HepG2 (cell line): Measurements from ENCODE around the gene PGS1. TPM values are rescaled to one million over a fixed set of nuclear protein-coding genes. Genes with fewer than 3 reads are reported as not detected.

Experiments used
- CHD4 ChIP-seq: fragments of 200-600 bp; sonication (generic); IDR thresholded peaks from 2 replicates; pipeline ENCODE4 v1.7.0; 2017; ENCODE audit warnings: mild to moderate bottlenecking, low read length, borderline replicate concordance
- FOXA1 ChIP-seq, 2 experiments: fragments of 450-650 bp in 1 of 2; sonication (generic) in 1 of 2; formaldehyde crosslinking in 1 of 2; IDR thresholded peaks; 2 replicates each; pipeline versions ENCODE4 v1.4.0 to v1.6.1; 2016 to 2020; ENCODE audit warnings: missing genetic modification reagents in 1 of 2
- FOXO1 ChIP-seq: sonication (generic); formaldehyde crosslinking; IDR thresholded peaks from 2 replicates; pipeline ENCODE4 v1.4.0; 2020; ENCODE audit warnings: missing genetic modification reagents
- GPN1 ChIP-seq: sonication (generic); formaldehyde crosslinking; IDR thresholded peaks from 2 replicates; pipeline ENCODE4 v1.5.1; 2020; ENCODE audit warnings: missing genetic modification reagents, borderline replicate concordance
- HDAC6 ChIP-seq: fragments of 200-600 bp; sonication (generic); IDR thresholded peaks from 2 replicates; pipeline ENCODE4 v1.7.0; 2017; ENCODE audit warnings: mild to moderate bottlenecking, antibody characterized with exemption, low read length, low read depth
- HOXA3 ChIP-seq: sonication (generic); formaldehyde crosslinking; IDR thresholded peaks from 2 replicates; pipeline ENCODE4 v1.5.0; 2020; ENCODE audit warnings: missing genetic modification reagents
- IKZF5 ChIP-seq: IDR thresholded peaks from 2 replicates; pipeline ENCODE4 v1.6.1; 2018; ENCODE audit warnings: missing genetic modification reagents, mild to moderate bottlenecking, missing compliant biosample characterization
- MLXIP ChIP-seq: sonication (generic); formaldehyde crosslinking; IDR thresholded peaks from 2 replicates; pipeline ENCODE4 v1.9.0; 2021; ENCODE audit warnings: missing genetic modification reagents, borderline replicate concordance
- MZF1 ChIP-seq: sonication (generic); formaldehyde crosslinking; IDR thresholded peaks from 2 replicates; pipeline ENCODE4 v1.8.1; 2023; ENCODE audit warnings: mild to moderate bottlenecking, missing genetic modification reagents, borderline replicate concordance
- NCOA2 ChIP-seq: sonication (generic); formaldehyde crosslinking; IDR thresholded peaks from 2 replicates; pipeline ENCODE4 v1.8.0; 2022; ENCODE audit warnings: inconsistent platforms
- PAX8 ChIP-seq: sonication (generic); formaldehyde crosslinking; IDR thresholded peaks from 2 replicates; pipeline ENCODE4 v1.8.0; 2022; ENCODE audit warnings: mild to moderate bottlenecking, missing genetic modification reagents, borderline replicate concordance
- PHF20 ChIP-seq: sonication (generic); formaldehyde crosslinking; IDR thresholded peaks from 2 replicates; pipeline ENCODE4 v1.5.0; 2020; ENCODE audit warnings: mild to moderate bottlenecking, missing genetic modification reagents
- SMC3 ChIP-seq: IDR thresholded peaks from 2 replicates; pipeline ENCODE4 v1.6.1; 2011; ENCODE audit warnings: low read length, improper control_type of control experiment
- SP4 ChIP-seq: sonication (generic); formaldehyde crosslinking; IDR thresholded peaks from 2 replicates; pipeline ENCODE4 v1.8.1; 2023; ENCODE audit warnings: mild to moderate bottlenecking, missing genetic modification reagents
- ZNF18 ChIP-seq: sonication (generic); formaldehyde crosslinking; IDR thresholded peaks from 2 replicates; pipeline ENCODE4 v1.8.0; 2022; ENCODE audit warnings: mild to moderate bottlenecking, missing genetic modification reagents; ENCODE audit not compliant: insufficient replicate concordance
- ZNF274 ChIP-seq: sonication (generic); formaldehyde crosslinking; IDR thresholded peaks from 2 replicates; pipeline ENCODE4 v1.5.1; 2020; ENCODE audit warnings: mild to moderate bottlenecking, missing genetic modification reagents
- ZNF292 ChIP-seq: sonication (generic); formaldehyde crosslinking; IDR thresholded peaks from 2 replicates; pipeline ENCODE4 v1.8.1; 2022; ENCODE audit warnings: mild to moderate bottlenecking, low read depth, missing genetic modification reagents, borderline replicate concordance
- ZNF30 ChIP-seq: sonication (generic); formaldehyde crosslinking; IDR thresholded peaks from 2 replicates; pipeline ENCODE4 v1.5.0; 2020; ENCODE audit warnings: mild to moderate bottlenecking, missing genetic modification reagents
- ZNF331 ChIP-seq: sonication (generic); formaldehyde crosslinking; IDR thresholded peaks from 2 replicates; pipeline ENCODE4 v1.4.0; 2020; ENCODE audit warnings: missing genetic modification reagents
- ZNF441 ChIP-seq: sonication (generic); formaldehyde crosslinking; IDR thresholded peaks from 2 replicates; pipeline ENCODE4 v1.7.0; 2021; ENCODE audit warnings: missing genetic modification reagents, borderline replicate concordance
- ZNF552 ChIP-seq: sonication (generic); formaldehyde crosslinking; IDR thresholded peaks from 2 replicates; pipeline ENCODE4 v1.9.0; 2022; ENCODE audit warnings: missing genetic modification reagents, mild to moderate bottlenecking, borderline replicate concordance
- ZNF558 ChIP-seq: sonication (generic); formaldehyde crosslinking; IDR thresholded peaks from 2 replicates; pipeline ENCODE4 v1.9.0; 2022; ENCODE audit warnings: mild to moderate bottlenecking, missing genetic modification reagents, borderline replicate concordance
- ZNF562 ChIP-seq: sonication (generic); formaldehyde crosslinking; IDR thresholded peaks from 2 replicates; pipeline ENCODE4 v1.8.0; 2022; ENCODE audit warnings: missing genetic modification reagents, borderline replicate concordance
- ZNF572 ChIP-seq: sonication (generic); formaldehyde crosslinking; IDR thresholded peaks from 2 replicates; pipeline ENCODE4 v1.5.1; 2020; ENCODE audit warnings: mild to moderate bottlenecking, missing genetic modification reagents
- ZNF83 ChIP-seq: sonication (generic); formaldehyde crosslinking; IDR thresholded peaks from 2 replicates; pipeline ENCODE4 v1.4.0; 2020; ENCODE audit warnings: missing genetic modification reagents, mild to moderate bottlenecking, borderline replicate concordance
- polyA plus RNA-seq, 8 experiments: library from polyadenylated mRNA; depleted of rRNA in 3 of 8; stranded (reverse) in 7 of 8; unstranded in 1 of 8; fragments of >200 nt; fragmentation: Illumina TruSeq in 4 of 8; extraction: Trizol in 4 of 8; gene quantifications; 2 replicates each; pipeline versions ENCODE4 v1.2.1 to v1.2.3, GENCODE V29; 2011 to 2016; ENCODE audit warnings: low read depth in 4 of 8, missing spikeins in 1 of 8, mixed read lengths in 1 of 8; ENCODE audit not compliant: insufficient read depth in 1 of 8
- total RNA-seq, 5 experiments: library from RNA; depleted of rRNA; stranded (reverse); fragments of >200 nt; fragmentation: Illumina TruSeq; extraction: Trizol; gene quantifications; 2 replicates each; pipeline ENCODE4 v1.2.3, GENCODE V29; 2016; ENCODE audit warnings: low read depth in 1 of 5

Gene PGS1
- total and polyA plus RNA-seq, 2 of the 13 experiments (the other 11 are each of a cell fraction or from before 2014, with no cell fraction given): 25.9 to 31.5 TPM

- TF ChIP-seq ZNF558 (CRISPR knock-in tag): no peak
- TF ChIP-seq SMC3: peak; percentile 76; the same call in 1 of the 2 replicates
- TF ChIP-seq FOXO1 (CRISPR knock-in tag): peak; percentile 41; the same call in 1 of the 2 replicates
- no peak for TF ChIP-seq MLXIP (CRISPR knock-in tag)
- TF ChIP-seq MZF1 (CRISPR knock-in tag): no peak
- no peak for TF ChIP-seq CHD4
- peak; percentile 46; the same call in 1 of the 2 replicates for TF ChIP-seq ZNF292
- TF ChIP-seq ZNF18: no peak
- no peak for TF ChIP-seq PAX8 (CRISPR knock-in tag)
- no peak for TF ChIP-seq IKZF5 (CRISPR knock-in tag)
- TF ChIP-seq PHF20 (CRISPR knock-in tag): no peak
- TF ChIP-seq HOXA3: peak; percentile 67
- peak; percentile 35; the same call in 1 of the 2 replicates for TF ChIP-seq NCOA2 (CRISPR knock-in tag)
- TF ChIP-seq GPN1 (CRISPR knock-in tag): no peak
- no peak for TF ChIP-seq HDAC6
- TF ChIP-seq ZNF331 (CRISPR knock-in tag): peak; percentile 72
- 0 out of 2 replicates have a peak, but pooled peaks have one; percentile 33 for TF ChIP-seq ZNF552 (CRISPR knock-in tag)
- no peak; the same call in 1 of the 2 replicates for TF ChIP-seq ZNF274
- no peak for TF ChIP-seq ZNF83 (CRISPR knock-in tag)
- TF ChIP-seq ZNF30 (CRISPR knock-in tag): no peak
- TF ChIP-seq ZNF441: no peak
- no peak for TF ChIP-seq ZNF562 (CRISPR knock-in tag)
- peak; percentile 75 for TF ChIP-seq SP4
- no peak for TF ChIP-seq ZNF572
- TF ChIP-seq FOXA1 (IDR thresholded peaks at IDR 0.05): no peak
- TF ChIP-seq FOXA1 (CRISPR knock-in tag; IDR thresholded peaks at IDR 0.05): peak; percentile 14; the same call in 1 of the 2 replicates
These were observed 17.9 kb upstream of the PGS1 start (continued) for GRCh38 chr17:78360371-78361224.
